NCI-H748 treated with DMSO at 0.1 percent for 48 hours (cell line): ENCODE data around the gene RFXAP.
"Not testable (repeated sequence)": the region's sequence is repeated elsewhere in the genome, so short reads cannot be mapped to it uniquely, and the experiment has no call there.

Source experiments
- DNase-seq: peaks from one replicate; lab custom pipeline; 2025; lab: John Stamatoyannopoulos, UW

Gene RFXAP, protein sequence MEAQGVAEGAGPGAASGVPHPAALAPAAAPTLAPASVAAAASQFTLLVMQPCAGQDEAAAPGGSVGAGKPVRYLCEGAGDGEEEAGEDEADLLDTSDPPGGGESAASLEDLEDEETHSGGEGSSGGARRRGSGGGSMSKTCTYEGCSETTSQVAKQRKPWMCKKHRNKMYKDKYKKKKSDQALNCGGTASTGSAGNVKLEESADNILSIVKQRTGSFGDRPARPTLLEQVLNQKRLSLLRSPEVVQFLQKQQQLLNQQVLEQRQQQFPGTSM

DNA sequence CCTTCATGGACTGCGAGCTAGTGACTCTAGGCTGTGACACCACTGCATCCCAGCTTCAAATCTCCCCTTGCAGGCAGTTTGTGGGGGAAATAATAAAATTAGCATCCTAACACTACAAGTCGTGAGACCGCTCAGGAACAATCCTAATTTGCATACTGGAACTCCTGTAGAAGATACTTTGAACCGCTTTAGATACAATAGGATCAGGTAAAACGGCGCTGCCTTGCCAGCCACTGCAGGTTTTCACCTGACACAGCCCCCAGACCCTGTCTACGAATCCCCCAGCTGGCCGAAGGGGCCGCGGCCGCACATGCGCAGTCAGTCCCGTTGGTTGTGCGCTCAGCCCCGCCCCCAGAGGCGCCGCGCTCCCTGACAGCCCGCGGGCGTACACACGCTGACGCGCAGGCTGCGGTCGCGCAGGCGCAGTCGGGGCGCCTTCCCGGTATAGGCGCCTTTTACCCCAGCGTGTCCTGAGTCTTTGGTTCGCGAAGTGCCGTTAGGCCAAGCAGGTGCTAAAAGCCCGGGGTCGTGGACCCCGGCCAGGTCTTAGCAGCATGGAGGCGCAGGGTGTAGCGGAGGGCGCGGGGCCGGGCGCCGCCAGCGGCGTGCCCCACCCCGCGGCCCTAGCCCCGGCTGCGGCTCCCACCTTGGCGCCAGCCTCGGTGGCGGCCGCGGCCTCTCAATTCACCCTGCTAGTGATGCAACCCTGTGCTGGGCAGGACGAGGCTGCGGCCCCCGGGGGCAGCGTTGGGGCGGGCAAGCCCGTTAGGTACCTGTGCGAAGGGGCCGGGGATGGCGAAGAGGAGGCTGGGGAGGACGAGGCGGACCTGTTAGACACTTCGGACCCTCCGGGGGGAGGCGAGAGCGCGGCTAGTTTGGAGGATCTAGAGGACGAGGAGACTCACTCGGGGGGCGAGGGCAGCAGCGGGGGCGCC is at the start of gene RFXAP:
RFXAP (plus strand) TSS at position 419 of the 935 bp plus-strand sequence; CDS start at position 555, 136 bp downstream.
- DNase-seq: peak; percentile 88

- DNase-seq: no peak
These were observed 49.5 kb upstream of the RFXAP start for GRCh38 chr13:36769545-36769944.

- DNase-seq: no peak
These were observed 48.3 kb upstream of the RFXAP start for GRCh38 chr13:36770741-36771140.

DNA sequence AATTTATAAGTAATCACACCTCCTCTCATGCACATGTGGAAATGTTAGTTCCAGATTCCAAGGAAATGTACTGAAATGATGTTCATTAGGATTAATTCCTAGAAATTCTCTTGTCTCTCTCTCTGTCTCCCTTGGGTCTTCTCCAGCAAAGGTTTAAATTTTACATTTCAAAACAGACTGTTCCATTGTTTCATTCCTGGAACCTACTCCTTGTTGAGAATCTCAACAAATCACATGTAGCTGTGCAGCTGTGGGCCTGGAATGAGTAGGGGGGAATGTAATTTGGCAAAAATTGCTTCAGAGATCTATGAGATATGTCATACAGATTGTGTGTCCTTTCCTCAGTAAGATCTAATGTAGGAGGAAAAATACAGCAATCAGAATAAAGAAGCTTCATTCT is 46.2 kb upstream of the RFXAP start:
- DNase-seq: no peak

DNA sequence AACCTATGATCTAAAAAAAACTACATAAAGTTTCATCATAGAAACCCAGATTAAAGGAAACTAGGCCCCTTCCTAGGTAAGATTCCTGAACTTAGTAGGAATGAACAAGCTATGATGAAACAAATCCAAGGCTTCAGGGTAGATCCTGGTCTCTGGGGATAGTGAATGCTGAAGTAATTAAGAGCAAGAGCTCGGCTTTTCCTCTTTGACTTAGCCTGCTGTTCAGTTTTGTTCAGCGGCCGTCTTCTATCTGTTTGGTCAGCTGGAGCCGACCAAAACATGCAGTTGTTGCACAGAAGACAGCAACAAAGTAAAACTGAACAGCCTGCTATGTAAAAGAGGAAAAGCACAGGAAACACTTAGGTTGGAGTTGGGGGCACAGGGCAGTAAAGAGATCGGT is 44.1 kb upstream of the RFXAP start:
- DNase-seq: no peak

DNA sequence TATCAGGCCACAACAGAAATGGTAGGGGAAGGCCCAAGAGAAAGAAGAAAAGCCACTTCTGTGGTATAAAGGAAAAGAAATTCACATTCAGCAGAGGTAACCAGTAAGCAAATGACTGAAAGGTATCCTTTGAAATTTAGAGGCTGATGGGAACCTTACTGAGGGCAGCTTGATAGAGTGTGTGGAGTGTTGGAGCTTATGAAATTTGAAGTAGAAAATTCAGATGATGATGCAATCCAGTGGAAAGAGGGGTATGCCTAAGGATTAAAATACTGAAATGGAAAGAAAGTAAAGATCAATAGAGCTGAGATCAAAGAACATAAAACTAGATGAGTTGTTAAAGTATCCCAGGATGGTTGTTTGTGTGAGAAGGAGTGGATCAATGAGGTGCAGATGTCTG is 42.8 kb upstream of the RFXAP start:
- no peak for DNase-seq

GRCh38 chr13:36778083-36778671 is 40.8 kb upstream of the RFXAP start:
- no peak for DNase-seq

- DNase-seq: no peak
These were observed 35.1 kb upstream of the RFXAP start for GRCh38 chr13:36783890-36784289.

DNA sequence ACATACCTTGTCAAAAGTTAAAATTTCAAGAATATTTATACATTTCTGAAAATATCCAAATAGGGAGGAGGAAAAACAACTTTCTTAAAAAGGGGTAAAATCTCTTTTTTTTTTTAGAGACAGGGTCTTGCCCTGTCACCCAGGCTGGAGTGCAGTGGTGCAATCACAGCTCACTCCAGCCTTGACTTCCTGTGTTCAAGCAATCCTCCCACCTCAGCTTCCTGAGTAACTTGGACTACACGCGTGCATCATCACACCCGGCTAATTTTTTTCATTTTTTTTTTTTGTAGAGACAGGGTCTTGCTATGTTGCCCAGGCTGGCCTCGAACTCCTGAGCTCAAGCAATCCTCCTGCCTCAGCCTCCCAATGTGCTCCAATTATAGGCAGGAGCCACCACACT is 32.8 kb upstream of the RFXAP start:
- not testable (repeated sequence) for DNase-seq

GRCh38 chr13:36787181-36787580 is 31.8 kb upstream of the RFXAP start:
- no peak for DNase-seq

- DNase-seq: no peak
These were observed 30.7 kb upstream of the RFXAP start for GRCh38 chr13:36788276-36788675.

- no peak for DNase-seq
These were observed 30.0 kb upstream of the RFXAP start for GRCh38 chr13:36789061-36789460.

DNA sequence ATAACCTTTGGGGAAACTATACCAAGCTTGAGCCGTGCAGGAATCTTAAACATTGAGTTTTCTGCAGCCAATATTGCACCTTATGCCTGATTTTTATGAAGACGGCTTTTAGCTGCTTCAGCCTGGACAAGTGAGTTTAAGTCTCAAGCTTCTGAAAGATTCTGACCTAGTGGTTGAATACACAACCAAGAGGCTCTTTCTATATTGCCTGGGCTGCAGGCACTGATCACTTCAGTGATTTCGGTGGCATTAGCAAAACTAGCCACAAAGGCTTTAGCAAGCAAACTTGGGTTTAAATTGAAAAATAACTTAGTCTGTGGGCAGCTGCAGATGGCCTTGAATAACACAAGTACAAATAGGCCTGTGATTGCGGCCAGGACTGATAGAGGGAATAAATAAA is 29.3 kb upstream of the RFXAP start:
- no peak for DNase-seq

DNA sequence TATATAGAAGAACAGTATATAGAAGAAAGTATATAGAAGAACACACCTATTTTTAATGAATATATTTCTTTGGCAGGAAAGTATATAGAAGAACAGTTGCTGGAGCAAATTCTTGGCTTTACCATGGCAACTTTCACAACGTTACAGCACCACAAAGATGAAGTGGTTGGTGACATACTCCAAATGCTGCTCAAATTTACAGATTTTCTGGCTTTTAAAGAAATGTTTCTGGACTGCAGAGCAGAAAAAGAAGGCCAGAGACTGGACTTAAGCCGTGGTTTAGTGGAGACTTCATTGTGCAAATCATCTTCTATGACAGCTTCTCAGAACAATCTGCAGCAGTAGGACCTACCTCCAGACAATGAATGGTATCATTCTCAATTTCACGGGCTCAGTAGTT is 24.3 kb upstream of the RFXAP start:
- DNase-seq: no peak

DNA sequence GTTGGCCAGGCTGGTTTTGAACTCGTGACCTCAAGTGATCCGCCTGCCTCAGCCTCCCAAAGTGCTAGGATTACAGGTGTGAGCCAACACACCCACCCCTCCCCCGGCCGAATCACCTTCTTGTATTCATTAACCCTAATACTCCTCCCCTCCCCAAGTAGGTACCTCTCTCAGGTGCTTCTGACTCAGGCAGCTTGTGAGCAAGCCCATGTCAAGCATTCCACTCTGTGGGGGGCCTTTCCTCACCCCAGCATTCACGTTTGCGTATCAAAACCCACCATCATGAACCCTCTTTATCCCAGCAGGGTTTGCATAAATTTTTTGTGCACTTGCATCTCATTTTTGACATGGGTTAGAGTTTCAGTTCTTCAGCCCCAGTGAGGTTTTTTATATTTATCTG is 23.6 kb upstream of the RFXAP start:
- DNase-seq: no peak

DNA sequence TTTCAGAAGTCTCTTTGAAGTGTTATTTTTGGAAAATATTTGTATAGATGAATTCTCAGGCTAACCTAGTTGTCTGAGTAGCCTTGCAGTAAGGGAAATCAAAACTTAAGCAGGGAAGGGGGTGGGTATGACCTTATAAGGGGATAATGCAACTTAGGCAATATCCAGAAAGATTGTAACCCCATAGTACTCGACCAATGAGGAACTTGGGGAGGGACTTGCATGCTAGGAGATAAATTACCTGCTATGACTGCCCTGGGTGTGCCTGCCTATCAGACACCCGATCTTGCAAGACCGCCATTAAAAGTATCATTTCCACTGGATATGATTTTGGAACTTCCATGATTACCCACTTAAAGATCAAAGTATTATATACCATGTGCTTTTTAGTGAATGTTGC is 23.0 kb upstream of the RFXAP start:
- DNase-seq: no peak

- no peak for DNase-seq
These were observed 18.0 kb upstream of the RFXAP start for GRCh38 chr13:36801035-36801434.

GRCh38 chr13:36804588-36804987 is 14.4 kb upstream of the RFXAP start:
- DNase-seq: no peak

GRCh38 chr13:36806102-36806501 is 12.9 kb upstream of the RFXAP start:
- DNase-seq: no peak

DNA sequence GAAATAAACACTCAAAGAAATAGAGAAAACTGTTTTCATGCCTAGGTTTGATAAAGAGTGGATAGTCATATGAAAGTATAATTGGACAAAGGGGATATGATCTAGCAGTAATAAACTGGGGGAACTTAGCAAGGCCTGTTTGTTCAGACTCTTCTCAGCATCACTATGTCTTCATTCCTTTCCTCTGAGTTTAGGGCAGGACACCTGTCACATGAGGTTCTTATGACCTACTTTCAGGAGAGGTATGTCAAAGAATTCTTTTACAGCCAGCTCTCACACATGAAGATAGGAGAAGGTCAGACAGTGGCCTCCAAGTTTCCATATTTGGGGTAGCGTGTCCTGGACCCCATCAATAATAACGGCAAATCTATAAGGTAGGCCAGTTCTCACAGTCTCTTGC is 11.4 kb upstream of the RFXAP start:
- DNase-seq: no peak

- no peak for DNase-seq
These were observed 5.8 kb upstream of the RFXAP start for GRCh38 chr13:36813225-36813624.

GRCh38 chr13:36814465-36814864 is 4.6 kb upstream of the RFXAP start:
- DNase-seq: no peak

- no peak for DNase-seq
These were observed 4.0 kb upstream of the RFXAP start for GRCh38 chr13:36815062-36815461.
